K562 (cell line): Measurements from ENCODE around the gene SH3BP5. TPM values are rescaled to one million over a fixed set of nuclear protein-coding genes. Genes with fewer than 3 reads are reported as not detected.

Experiments used
- ATAC-seq: fragments of 200-7000 bp; cut with Tn5 transposase; 3 replicates; pipeline ENCODE4 v1.9.1; 2020; ENCODE audit warnings: moderate library complexity
- BruUV-seq: library from RNA; stranded (reverse); fragments of 400-500 nt; replicated peaks from 2 replicates; lab custom pipeline; 2021; lab: Mats Ljungman, UMichigan
- CTCF ChIA-PET: fragments of 300-600 bp; formaldehyde crosslinking; extraction: SDS; loops from one replicate; lab custom pipeline; 2021; ENCODE audit warnings: low intra/inter-chr PET ratio; lab: Yijun Ruan, JAX
- POLR2A ChIA-PET: fragments of 300-600, 350-650 bp; sonication (Branson Sonifier 250); formaldehyde crosslinking; extraction: SDS; loops from one replicate; lab custom pipeline; 2021; ENCODE audit warnings: antibody characterized with exemption, inconsistent platforms; lab: Yijun Ruan, JAX
- DNase-seq, 4 experiments: peaks; one replicate each; pipeline versions ENCODE4 v3.0.0 to v3.0.0-alpha.2; 2011 to 2018; ENCODE audit warnings: low spot score in 3 of 4, mixed read lengths in 3 of 4; ENCODE audit errors: extremely low read depth in 1 of 4
- FAIRE-seq: peaks from 2 replicates; lab custom pipeline; 2011; peaks lifted over from hg19 to GRCh38; lab: Jason Lieb, UNC
- H2AFZ ChIP-seq: 2 replicates; pipeline ENCODE4 v1.6.0; 2011; ENCODE audit warnings: low read depth, low read length, control low read depth, inconsistent platforms
- H3K27ac ChIP-seq: fragments of 200-600 bp; 3 replicates; pipeline ENCODE4 v1.8.0; 2011; ENCODE audit warnings: low read depth, mild to moderate bottlenecking, control low read depth, inconsistent platforms, low read length, moderate library complexity, mixed read lengths; ENCODE audit errors: extremely low read depth
- H3K27me3 ChIP-seq, 2 experiments: fragments of 300-600 bp in 1 of 2; 2 replicates in 1 of 2; 3 replicates in 1 of 2; pipeline versions ENCODE4 v1.6.0 to v1.8.0; 2011; ENCODE audit warnings: inconsistent platforms in 2 of 2, low read length in 2 of 2, mild to moderate bottlenecking in 1 of 2, mixed read lengths in 1 of 2, moderate library complexity in 1 of 2; ENCODE audit not compliant: control insufficient read depth in 2 of 2, insufficient read depth in 2 of 2
- H3K36me3 ChIP-seq: fragments of 300-600 bp; 3 replicates; pipeline ENCODE4 v1.8.0; 2011; ENCODE audit warnings: mild to moderate bottlenecking, low read length, inconsistent platforms; ENCODE audit not compliant: control insufficient read depth, insufficient read depth
- H3K4me1 ChIP-seq, 2 experiments: fragments of 200-600 bp in 1 of 2; replicated peaks in 1 of 2; 2 replicates in 1 of 2; 3 replicates in 1 of 2; pipeline versions ENCODE4 v1.5.1 to v1.8.0; 2011; ENCODE audit warnings: inconsistent platforms in 2 of 2, low read length in 2 of 2, mild to moderate bottlenecking in 1 of 2, mixed read lengths in 1 of 2, moderate library complexity in 1 of 2; ENCODE audit not compliant: control insufficient read depth in 2 of 2, insufficient read depth in 2 of 2
- H3K4me2 ChIP-seq: 2 replicates; pipeline ENCODE4 v1.6.1; 2011; ENCODE audit warnings: low read length, control low read depth, inconsistent platforms, mixed read lengths; ENCODE audit not compliant: insufficient read depth
- H3K4me3 ChIP-seq: fragments of 200-600 bp; sonication (generic), shearing (Covaris generic); 2 replicates; pipeline ENCODE4 v1.5.1; 2016; ENCODE audit warnings: control low read depth, inconsistent platforms
- H3K79me2 ChIP-seq: fragments of 200-600 bp; 3 replicates; pipeline ENCODE4 v1.8.0; 2011; ENCODE audit warnings: low read length, inconsistent platforms; ENCODE audit not compliant: control insufficient read depth, insufficient read depth
- H3K9ac ChIP-seq, 2 experiments: 2 replicates each; pipeline versions ENCODE4 v1.6.0 to v1.6.1; 2011; ENCODE audit warnings: low read depth in 2 of 2, low read length in 2 of 2, control low read depth in 1 of 2, inconsistent platforms in 1 of 2, mild to moderate bottlenecking in 1 of 2, mixed read lengths in 1 of 2; ENCODE audit not compliant: insufficient read depth in 1 of 2
- H3K9me1 ChIP-seq: one replicate; pipeline ENCODE4 v1.6.0; 2011; ENCODE audit warnings: inconsistent platforms, mild to moderate bottlenecking, low read length, moderate library complexity; ENCODE audit not compliant: control insufficient read depth, insufficient read depth
- H3K9me3 ChIP-seq: replicated peaks from 2 replicates; pipeline ENCODE4 v1.5.1; 2011; ENCODE audit warnings: low read depth, low read length, inconsistent platforms; ENCODE audit not compliant: control insufficient read depth, insufficient read depth
- H4K20me1 ChIP-seq: replicated peaks from 2 replicates; pipeline ENCODE4 v1.6.1; 2011; ENCODE audit warnings: low read length, inconsistent platforms, mixed read lengths; ENCODE audit not compliant: control insufficient read depth, insufficient read depth
- C11orf30 ChIP-seq: fragments of 450-650 bp; IDR thresholded peaks from 2 replicates; pipeline ENCODE4 v1.6.1; 2016; ENCODE audit warnings: low read depth, mild to moderate bottlenecking
- ETV5 ChIP-seq: sonication (generic); formaldehyde crosslinking; IDR thresholded peaks from 2 replicates; pipeline ENCODE4 v1.4.0; 2020; ENCODE audit warnings: low read depth, mild to moderate bottlenecking, missing genetic modification reagents
- IRF2 ChIP-seq: sonication (generic); formaldehyde crosslinking; IDR thresholded peaks from 2 replicates; pipeline ENCODE4 v1.8.1; 2022; ENCODE audit warnings: mild to moderate bottlenecking, missing genetic modification reagents
- JUND ChIP-seq, 2 experiments: IDR thresholded peaks; 2 replicates in 1 of 2; 3 replicates in 1 of 2; pipeline ENCODE4 v1.6.1; 2011; ENCODE audit warnings: borderline replicate concordance in 2 of 2, low read depth in 2 of 2, low read length in 2 of 2, improper control_type of control experiment in 1 of 2, missing biosample characterization in 1 of 2, missing genetic modification characterization in 1 of 2, missing genetic modification reagents in 1 of 2
- MEF2D ChIP-seq: conservative IDR thresholded peaks from 2 replicates; pipeline ENCODE4 v1.6.1; 2016; ENCODE audit warnings: low read depth, missing genetic modification characterization, missing compliant biosample characterization
- NR3C1 ChIP-seq: sonication (generic); formaldehyde crosslinking; IDR thresholded peaks from 2 replicates; pipeline ENCODE4 v1.8.1; 2022; ENCODE audit warnings: missing genetic modification reagents
- RHOXF2B ChIP-seq: fragments of 250-450 bp; sonication (Bioruptor Pico); conservative IDR thresholded peaks from 2 replicates; pipeline ENCODE4 v1.5.1; 2021
- SIX5 ChIP-seq, 2 experiments: IDR thresholded peaks; 2 replicates each; pipeline ENCODE4 v1.6.1; 2011; ENCODE audit warnings: low read length in 2 of 2, borderline replicate concordance in 1 of 2, low read depth in 1 of 2, mild to moderate bottlenecking in 1 of 2, moderate library complexity in 1 of 2; ENCODE audit not compliant: insufficient read depth in 1 of 2
- SUPT5H ChIP-seq: fragments of 450-650 bp; IDR thresholded peaks from 2 replicates; pipeline ENCODE4 v1.6.1; 2016
- TEAD4 ChIP-seq, 2 experiments: sonication (generic) in 1 of 2; formaldehyde crosslinking in 1 of 2; IDR thresholded peaks; 2 replicates each; pipeline versions ENCODE4 v1.6.1 to v1.8.0; 2012 to 2022; ENCODE audit warnings: borderline replicate concordance in 1 of 2, inconsistent platforms in 1 of 2, low read length in 1 of 2, mild to moderate bottlenecking in 1 of 2, missing genetic modification reagents in 1 of 2
- TSC22D4 ChIP-seq: fragments of 450-650 bp; IDR thresholded peaks from 2 replicates; pipeline ENCODE4 v1.6.1; 2016; ENCODE audit warnings: missing genetic modification characterization, missing biosample characterization, control low read depth
- VEZF1 ChIP-seq: fragments of 200-800 bp; sonication (Bioruptor generic); IDR thresholded peaks from 2 replicates; pipeline ENCODE4 v1.6.1; 2017; ENCODE audit warnings: missing genetic modification characterization, missing compliant biosample characterization
- ZNF41 ChIP-seq: fragments of 250-450 bp; sonication (Bioruptor Pico); conservative IDR thresholded peaks from 2 replicates; pipeline ENCODE4 v1.4.0; 2020; ENCODE audit warnings: mild to moderate bottlenecking
- WGBS: fragments of 100-300 bp; shearing (Covaris generic); methylation state at CpG from one replicate; pipeline ENCODE4 v1.1.6; 2016; ENCODE audit warnings: low coverage, mixed read lengths; ENCODE audit not compliant: insufficient coverage; ENCODE audit errors: missing lambda C conversion rate; 5-methylcytosine and 5-hydroxymethylcytosine counted together
- in situ Hi-C: fragments of 300-500 bp; cut with MboI; formaldehyde crosslinking; loops from 4 replicates; pipeline ENCODE4 v1.15.0; 2018; ENCODE audit warnings: inconsistent platforms, mixed read lengths
- intact Hi-C: fragments of 100-400 bp; cut with micrococcal nuclease; formaldehyde crosslinking; loops from 2 replicates; pipeline ENCODE4 v1.14.2; 2022
- polyA plus RNA-seq, 8 experiments: library from polyadenylated mRNA; depleted of rRNA in 4 of 8; stranded (reverse) in 5 of 8; unstranded in 3 of 8; fragments of >200 nt; fragmentation: Nextera tagmentation in 2 of 8; fragmentation: Illumina TruSeq in 1 of 8; extraction: Ambion mirVana in 2 of 8; extraction: Trizol in 1 of 8; gene quantifications; 2 replicates each; pipeline versions ENCODE4 v1.2.1 to v1.2.3, GENCODE V29; 2011 to 2014; ENCODE audit warnings: inconsistent platforms in 1 of 8, missing spikeins in 1 of 8
- total RNA-seq, 7 experiments: library from RNA; depleted of rRNA in 6 of 7; stranded (reverse); fragments of >200 nt in 6 of 7; fragmentation: Illumina TruSeq in 2 of 7; extraction: Trizol in 2 of 7; gene quantifications; 2 replicates each; pipeline versions ENCODE4 v1.2.1 to v1.2.3, GENCODE V29; 2011 to 2021; ENCODE audit warnings: low replicate concordance in 1 of 7
- TF ChIP-seq, protein P1 (sequence below): sonication (generic); formaldehyde crosslinking; IDR thresholded peaks from 2 replicates; pipeline ENCODE4 v1.8.0; 2023; ENCODE audit warnings: mild to moderate bottlenecking, missing genetic modification reagents
- TF ChIP-seq, protein P2 (sequence below): fragments of 250-450 bp; sonication (Bioruptor Pico); IDR thresholded peaks from 2 replicates; pipeline ENCODE4 v1.5.0; 2021; ENCODE audit warnings: mild to moderate bottlenecking, borderline replicate concordance

The SH3BP5 gene
- total and polyA plus RNA-seq, 9 of the 15 experiments (the other 6 are each of a cell fraction or from before 2014, with no cell fraction given): 2.9 to 29.0 (median 14.9) TPM

- Histone ChIP-seq H3K27me3 (no peaks in the 10 kb centered on the region), H4K20me1 (no peaks in the 10 kb centered on the region), H3K9me1 (no peaks in the 10 kb centered on the region), H3K27ac (no peak overlapping the region), H3K4me1 (no peaks in the 10 kb centered on the region; a peak in 1 of 5 replicates), H3K9me3 (no peaks in the 10 kb centered on the region), H3K4me3 (no peak overlapping the region), H3K36me3 (no peaks in the 10 kb centered on the region), H2AFZ (no peak overlapping the region; the same call in 1 of the 2 replicates), H3K4me2 (no peak overlapping the region), H3K9ac (no peak overlapping the region), H3K79me2 (no peaks in the 10 kb centered on the region)
- WGBS: 85% methylated on average over 2 of the region's 2 CpGs
- DNase-seq: no peak
- ATAC-seq: no peak
- TF ChIP-seq SIX5 (IDR thresholded peaks at IDR 0.05; ENCODE audit: borderline replicate concordance in 1 of 2, insufficient read depth in 1 of 2, low read depth in 1 of 2, low read length in 2 of 2) (no peak), IRF2 (CRISPR knock-in tag) (no peak), C11orf30 (no peak), MEF2D (tag) (no peak), SUPT5H (no peak), TSC22D4 (no peak), TEAD4 (IDR thresholded peaks at IDR 0.05; ENCODE audit: low read length) (no peak), TEAD4 (CRISPR knock-in tag; IDR thresholded peaks at IDR 0.05; ENCODE audit: borderline replicate concordance) (no peak), ZNF41 (CRISPR knock-in tag) (no peak), NR3C1 (CRISPR knock-in tag) (no peak), ETV5 (CRISPR knock-in tag) (no peak), JUND (IDR thresholded peaks at IDR 0.05; ENCODE audit: borderline replicate concordance, low read depth, low read length) (no peak), JUND (tag; IDR thresholded peaks at IDR 0.05; ENCODE audit: borderline replicate concordance, low read depth, low read length) (no peak), RHOXF2B (CRISPR knock-in tag) (no peak), VEZF1 (no peak)
- TF ChIP-seq, protein P1, sequence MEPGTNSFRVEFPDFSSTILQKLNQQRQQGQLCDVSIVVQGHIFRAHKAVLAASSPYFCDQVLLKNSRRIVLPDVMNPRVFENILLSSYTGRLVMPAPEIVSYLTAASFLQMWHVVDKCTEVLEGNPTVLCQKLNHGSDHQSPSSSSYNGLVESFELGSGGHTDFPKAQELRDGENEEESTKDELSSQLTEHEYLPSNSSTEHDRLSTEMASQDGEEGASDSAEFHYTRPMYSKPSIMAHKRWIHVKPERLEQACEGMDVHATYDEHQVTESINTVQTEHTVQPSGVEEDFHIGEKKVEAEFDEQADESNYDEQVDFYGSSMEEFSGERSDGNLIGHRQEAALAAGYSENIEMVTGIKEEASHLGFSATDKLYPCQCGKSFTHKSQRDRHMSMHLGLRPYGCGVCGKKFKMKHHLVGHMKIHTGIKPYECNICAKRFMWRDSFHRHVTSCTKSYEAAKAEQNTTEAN (CRISPR knock-in tag): no peak
- TF ChIP-seq, protein P2, sequence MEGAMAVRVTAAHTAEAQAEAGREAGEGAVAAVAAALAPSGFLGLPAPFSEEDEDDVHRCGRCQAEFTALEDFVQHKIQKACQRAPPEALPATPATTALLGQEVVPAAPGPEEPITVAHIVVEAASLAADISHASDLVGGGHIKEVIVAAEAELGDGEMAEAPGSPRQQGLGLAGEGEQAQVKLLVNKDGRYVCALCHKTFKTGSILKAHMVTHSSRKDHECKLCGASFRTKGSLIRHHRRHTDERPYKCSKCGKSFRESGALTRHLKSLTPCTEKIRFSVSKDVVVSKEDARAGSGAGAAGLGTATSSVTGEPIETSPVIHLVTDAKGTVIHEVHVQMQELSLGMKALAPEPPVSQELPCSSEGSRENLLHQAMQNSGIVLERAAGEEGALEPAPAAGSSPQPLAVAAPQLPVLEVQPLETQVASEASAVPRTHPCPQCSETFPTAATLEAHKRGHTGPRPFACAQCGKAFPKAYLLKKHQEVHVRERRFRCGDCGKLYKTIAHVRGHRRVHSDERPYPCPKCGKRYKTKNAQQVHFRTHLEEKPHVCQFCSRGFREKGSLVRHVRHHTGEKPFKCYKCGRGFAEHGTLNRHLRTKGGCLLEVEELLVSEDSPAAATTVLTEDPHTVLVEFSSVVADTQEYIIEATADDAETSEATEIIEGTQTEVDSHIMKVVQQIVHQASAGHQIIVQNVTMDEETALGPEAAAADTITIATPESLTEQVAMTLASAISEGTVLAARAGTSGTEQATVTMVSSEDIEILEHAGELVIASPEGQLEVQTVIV (CRISPR knock-in tag): no peak
- ChIA-PET CTCF (no interaction called here), POLR2A (no interaction called here)
- no peak for FAIRE-seq
- in situ Hi-C loops: no loop called here
- intact Hi-C loops: no loop called here
- no TSS peak for BruUV-seq
Observed at GRCh38 chr3:15356176-15356575, 23.8 kb upstream of the SH3BP5 start.
